ENCODE measurements around the gene SGSM2.

The SGSM2 gene

DNA sequence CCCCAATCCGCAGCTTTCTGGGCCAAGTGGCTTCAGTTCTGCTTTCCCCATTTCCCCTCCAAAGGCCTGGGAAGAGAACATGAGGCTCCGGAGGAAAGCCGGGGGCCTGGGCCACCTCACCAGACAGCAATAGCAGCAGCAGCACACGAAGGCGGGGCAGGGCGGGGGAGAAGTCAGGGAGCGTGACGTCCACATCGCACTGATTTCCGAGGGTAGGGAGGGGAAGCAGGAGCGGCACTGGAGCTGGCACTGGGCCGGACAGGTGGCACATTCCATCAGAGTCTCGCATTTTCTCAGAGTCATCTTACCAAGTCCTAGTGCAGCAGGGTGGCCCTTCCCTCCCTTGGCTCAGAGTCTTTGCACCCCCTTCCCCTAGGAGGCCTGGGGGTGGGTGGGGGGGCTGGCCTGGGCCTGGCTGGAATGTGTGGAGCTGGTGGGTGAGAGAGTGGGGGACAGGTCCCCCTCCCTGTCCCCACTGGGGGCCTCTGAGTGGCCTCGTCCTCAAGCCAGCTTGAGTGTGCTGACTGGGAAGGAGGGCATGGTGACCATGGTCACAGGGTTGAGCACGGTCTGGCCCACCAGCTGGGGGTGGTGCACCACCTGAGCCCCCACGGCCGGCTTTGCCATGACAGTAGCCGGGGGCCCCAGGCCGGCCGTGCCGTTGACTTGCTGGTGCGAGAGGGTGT is 49.2 kb downstream of the SGSM2 start:
- peak; percentile 39 for DNase-seq (ENCODE audit: low spot score)

DNA sequence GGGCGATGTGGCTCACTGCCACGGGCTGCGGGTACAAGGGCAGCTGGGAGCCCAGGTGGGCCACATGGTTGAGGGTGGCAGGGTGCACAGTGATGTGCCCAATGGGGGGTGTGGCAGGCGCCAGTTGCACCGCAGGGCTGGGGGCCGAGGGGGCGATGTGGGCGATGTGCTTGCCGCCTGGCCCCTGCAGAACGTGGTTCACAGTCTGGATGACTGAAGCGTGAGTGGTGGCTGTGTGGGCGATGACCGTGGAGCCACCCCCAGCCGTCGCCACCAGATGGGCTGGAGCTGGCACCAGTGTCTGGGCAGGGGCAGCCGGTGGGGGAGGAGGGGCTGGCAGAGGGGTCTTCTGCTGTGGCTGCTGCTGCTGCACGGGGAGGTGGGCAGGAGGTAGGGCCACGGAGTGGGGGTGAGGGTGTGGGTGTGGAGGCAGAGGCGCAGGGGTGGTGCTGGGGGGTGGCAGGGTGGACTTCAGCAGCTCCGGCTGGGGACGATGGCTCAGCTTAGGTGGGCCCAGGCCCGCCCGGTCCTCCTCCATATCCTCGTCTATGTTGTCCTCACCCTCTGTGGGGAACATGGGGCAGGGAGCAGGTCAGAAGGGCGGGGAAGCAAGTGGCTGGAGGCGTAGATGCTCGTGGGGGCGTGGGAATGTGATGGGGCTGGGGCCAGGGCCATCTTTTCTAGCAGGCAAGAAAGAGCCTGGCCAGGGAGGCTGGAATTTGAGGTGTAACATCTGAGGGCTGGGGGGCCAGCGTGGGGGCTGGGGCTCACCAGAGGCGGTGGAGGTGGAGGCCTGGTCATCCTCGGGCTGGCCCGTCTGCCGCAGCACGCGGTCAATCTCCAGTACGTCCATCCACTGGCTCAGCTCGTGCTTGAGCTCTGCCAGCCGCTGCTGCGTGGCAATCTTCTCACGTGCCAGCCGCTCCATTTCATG is 50.1 kb downstream of the SGSM2 start:
- DNase-seq (ENCODE audit: low spot score), result no peak

DNA sequence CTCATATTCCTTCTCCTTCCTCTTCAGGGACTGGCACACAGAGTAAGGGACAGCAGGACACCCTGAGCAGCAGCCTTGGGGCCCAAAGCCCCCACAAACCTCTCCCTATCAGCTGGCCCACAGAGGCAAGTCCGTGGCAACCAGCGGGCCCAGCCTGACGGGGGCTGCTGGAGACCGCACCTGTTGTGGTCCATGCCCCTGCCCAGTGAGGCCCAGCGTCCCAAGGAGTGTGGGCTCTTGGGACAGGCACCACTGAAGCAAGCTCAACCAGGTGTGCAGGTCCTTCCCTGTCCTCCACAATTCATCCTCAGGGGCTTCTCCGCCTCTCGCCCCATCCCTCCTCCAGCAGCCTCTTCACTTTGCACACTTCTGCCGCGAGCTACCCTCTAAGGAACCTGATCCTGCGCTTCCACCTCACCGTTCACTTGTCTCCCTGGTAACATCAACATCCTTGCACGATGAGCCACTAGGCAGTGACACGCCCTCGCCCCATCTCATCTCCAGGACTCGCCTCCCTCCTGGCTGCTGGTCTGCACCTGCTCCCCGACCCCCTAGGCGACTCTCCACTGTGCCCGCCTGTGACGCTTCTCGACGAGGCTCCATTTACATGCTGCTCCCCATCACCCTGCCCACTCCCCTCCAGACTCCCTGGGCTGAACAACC is 50.9 kb downstream of the SGSM2 start:
- no peak for DNase-seq (ENCODE audit: low spot score)

DNA sequence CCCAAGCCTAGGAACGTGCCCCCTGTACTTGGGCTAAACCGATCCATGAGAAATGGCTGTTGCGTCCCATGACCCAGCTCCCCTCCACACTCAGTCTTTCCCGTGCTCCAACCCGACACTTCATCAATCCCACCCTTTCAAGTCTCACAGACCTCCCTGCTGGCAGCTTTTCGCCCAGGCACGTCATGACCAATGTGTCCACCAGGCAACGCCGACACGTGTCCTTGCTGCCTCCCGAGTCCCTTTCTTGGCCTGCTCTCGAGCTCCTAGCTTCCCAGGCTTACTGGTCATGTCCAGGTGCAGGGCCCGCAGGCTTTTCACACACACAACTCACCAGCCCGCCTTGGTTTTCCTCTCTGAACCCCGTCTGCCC is 51.4 kb downstream of the SGSM2 start:
- no peak for DNase-seq (ENCODE audit: low spot score)

DNA sequence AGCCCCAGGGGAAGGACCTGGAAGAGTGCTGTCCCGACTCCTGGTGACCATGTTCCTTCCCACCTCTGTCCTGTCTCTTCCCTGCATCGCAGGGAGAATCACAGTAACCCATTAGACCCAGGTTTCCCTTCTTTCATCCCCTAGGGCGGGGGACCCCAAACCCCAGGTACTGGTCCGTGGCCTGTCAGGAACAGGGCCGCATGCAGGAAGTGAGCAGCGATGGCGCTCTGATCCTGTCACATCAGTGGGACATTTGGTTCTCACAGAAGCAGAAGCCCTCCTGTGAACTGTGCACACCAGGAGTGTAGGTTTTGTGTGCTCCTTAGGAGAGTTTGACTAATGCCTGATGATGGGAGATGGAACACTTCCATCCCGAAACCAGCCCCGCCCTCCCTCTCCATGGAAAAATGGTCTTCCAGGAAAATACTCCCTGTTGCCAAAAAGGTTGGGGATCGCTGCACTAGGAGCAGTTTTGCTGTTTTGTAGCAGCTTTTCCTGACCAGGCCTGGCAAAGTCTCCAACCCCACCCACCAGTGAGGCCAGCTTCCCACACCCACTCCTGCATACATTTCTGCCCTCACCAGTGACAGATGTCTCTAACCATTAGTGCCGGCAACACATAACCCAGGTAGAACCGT is 53.0 kb downstream of the SGSM2 start:
- DNase-seq (ENCODE audit: low spot score), result no peak

DNA sequence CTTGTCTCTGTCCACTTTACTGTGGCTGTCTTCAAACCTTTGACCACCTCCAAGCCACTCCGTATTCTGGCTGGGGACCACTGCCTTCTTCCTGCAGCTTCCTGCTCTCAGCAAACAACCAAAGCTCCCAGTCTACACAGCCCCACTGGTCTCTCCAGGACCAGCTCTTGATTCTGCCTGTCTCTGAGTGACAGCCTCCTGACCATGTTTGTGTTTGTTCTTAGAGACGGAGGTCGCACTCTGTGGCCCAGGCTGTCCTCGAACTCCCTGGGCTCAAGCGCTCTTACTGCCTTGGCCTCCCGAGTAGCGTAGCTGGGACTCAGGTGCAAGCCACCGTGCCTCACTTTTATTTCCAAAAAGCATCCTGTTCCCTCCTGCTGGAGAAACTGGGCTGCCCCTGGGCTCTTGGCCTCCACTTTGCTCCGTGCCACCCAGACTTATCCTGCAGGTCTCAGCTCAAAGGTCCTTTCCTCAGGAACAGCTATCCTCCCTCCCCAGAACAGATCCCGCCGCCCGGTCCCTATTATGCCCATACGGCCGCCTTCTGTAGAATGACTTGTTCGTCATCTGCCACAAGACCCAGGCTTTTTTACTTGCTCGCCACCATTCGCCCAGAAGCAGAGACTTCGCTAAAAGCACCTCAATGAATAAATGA is 54.4 kb downstream of the SGSM2 start:
- DNase-seq (ENCODE audit: low spot score), result no peak

DNA sequence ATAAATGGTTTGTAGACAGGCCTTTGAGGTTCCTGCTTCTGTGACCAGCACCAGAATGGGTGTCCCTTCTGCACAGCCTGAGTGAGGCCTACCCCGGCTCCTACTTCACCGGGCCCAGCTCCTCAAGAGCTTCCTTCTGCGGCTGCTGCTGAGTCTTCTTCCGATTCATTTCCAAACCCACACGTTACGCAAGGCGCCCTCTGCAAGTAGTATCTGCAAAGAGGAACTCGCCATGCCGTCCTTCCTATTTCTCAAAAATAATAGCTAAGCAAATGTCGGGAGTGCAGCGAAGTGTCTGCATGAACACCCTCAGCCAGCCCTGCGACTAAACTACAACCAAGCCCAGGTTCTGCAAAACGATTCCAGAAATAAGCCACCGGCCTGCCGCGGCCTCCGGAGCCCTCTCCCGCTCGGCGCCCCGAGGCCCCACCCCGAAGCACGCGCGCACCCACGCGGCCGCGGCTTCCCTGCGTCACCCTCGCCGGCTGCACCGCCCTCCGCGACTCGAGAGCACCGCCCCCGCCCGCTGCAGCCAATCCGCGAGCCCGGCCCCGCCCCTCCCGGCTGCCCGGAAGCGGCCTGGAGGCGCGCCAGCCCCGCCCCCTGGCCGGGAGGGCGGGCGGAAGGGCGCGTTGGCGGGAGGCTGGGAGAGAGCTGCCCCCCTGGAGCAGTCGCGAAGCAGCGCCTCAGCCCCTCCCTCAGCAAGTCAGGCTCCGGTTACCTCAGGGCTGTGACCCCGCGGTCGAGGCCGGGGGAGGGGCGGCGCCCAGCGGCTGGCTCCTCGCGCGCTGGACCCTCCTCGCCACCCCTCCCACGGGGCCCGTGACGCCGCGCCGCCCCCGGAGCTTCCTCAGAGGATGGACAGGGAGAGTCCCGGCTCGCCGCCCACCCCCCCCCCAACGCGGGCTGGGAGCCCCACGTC is 55.2 kb downstream of the SGSM2 start:
- peak; percentile 89 for DNase-seq (ENCODE audit: low spot score)

DNA sequence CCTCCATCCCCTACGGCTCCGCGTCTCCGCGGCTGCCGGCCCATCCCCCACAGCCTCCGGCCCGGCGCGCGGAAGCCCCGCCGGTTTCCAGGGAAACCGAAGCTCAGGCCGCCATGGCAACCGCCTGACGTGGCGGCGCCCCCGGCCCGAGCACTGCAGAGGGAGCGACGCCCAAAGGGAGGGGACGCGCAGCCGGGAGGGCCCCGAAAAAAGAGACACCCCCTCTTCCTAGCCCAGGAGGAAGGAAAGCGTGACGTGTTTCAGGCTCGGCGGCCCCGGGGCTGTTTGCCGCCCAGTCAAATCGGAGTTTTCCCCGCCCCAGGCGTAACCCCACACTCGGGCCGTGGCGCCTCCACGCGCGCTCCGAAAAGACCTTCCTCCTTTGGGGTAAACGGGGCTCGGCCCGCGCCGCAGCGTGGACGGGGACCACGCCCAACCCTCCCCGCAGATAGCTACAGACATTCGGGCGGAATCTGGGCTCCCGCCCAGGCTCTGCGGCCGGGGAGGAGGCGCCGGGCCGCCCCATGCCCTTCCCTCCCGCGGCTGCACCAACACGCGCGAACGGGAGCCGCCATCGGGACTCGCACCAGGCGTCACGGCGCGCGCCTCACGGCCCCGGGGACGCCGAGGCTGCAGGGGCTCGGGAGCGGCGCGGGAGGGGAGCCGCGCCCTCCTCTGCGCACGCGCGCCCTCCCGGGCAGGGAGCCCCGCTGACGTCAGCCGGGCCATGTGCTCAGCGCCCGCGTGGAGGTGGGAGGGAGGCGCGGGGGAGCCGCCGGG is 56.1 kb downstream of the SGSM2 start:
- peak; percentile 82 for DNase-seq (ENCODE audit: low spot score)

DNA sequence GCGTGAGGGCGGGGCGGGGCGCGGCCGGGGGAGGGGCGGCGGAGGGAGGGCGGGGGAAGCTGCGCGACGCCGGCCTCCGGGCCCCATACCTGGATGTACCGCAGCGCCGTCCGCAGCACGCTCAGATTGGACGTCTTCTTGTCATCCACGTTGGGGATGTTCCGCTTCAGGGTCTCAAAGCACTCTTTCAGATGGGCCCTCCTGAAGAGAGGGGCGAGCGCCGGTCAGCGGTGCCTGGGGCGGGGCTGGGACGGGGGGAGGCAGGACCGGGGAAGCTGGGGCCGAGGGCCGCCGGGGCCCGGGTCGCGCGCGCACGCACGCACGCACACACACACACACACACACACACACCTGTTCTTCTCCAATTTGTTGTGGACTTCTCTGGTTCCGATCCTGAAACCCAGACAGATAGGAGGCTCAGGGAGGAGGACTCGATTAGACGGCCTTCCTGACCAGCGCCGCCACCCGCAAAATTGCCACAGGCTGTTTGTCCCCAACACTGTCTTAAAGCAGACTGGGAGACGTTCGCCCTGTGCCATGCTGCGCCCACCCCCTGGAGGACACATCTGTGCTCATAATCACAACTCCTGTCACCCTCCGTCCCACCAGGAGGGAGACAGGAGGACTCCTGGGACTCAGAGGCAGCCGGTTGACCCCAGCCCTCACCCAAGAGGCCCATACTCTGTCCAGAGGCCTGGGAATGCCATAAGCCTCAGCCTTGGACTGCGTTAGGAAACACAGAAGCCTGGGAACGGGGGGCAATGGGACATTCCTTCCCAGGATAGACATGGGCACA is 56.9 kb downstream of the SGSM2 start:
- no peak for DNase-seq (ENCODE audit: low spot score)

DNA sequence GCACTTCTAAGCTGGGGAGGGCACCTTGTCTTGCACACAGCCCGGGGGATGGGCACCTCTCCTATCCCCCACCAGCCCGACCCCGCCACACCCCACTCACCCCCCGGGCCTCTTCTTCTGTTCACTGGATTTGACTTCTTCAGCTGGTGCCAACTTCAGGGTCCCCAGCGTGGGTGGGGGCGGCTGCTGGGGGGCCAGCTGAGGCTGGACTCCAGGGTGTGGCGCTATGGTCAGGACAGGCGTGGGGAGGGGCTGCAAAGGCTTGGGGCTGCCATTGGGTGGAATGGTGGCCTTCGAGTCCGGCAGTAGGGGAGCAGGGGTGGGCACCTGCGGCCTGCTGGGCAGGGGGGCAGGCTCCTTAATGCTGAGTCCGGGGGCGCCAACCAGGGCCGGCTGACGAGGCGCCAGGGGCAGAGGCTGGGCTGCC is 57.5 kb downstream of the SGSM2 start:
- no peak for DNase-seq (ENCODE audit: low spot score)

DNA sequence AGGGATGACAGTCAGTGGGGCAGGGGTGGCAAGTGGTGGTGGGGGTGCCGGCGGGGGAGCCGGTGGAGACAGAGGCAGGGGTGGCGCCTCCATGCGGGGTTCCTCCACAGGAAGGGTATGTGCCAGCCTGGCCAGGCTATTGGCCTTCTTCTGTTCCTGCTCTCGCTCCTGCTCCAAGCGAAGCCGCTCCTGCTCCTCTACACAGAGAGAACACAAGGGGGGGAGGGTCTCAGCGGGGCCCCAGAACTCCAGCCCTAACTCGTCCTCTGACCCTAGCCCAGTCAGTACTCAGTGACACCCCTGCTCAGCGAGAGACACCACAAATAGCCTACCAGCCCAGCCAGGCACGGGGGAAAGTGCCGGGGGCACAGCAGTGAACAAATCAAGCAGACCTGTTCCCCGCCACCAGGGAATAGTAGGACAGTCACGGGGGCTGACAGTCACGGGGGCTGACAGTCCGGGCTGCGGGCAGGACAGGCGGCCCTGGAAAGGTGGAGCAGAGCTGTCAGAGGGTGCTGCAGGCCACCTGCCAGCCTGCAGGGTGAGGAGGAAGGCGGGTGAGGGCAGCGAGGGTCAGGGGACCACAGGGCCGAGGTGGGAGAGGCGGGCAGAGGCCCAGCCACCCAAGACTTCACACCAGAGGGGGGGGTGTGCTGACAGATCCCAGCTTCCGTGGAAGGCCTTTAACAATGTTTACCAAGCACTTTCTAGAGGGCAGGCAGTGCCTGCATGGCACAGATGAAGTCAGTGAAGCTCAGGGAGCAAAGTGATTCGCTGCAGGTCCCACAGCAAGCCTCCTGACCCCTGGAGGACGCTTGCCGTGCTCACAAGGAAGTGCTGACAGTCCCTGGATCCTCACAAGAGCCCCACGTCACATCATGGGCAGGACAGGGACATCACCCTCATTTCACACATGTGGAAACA is 58.2 kb downstream of the SGSM2 start:
- no peak for DNase-seq (ENCODE audit: low spot score)

DNA sequence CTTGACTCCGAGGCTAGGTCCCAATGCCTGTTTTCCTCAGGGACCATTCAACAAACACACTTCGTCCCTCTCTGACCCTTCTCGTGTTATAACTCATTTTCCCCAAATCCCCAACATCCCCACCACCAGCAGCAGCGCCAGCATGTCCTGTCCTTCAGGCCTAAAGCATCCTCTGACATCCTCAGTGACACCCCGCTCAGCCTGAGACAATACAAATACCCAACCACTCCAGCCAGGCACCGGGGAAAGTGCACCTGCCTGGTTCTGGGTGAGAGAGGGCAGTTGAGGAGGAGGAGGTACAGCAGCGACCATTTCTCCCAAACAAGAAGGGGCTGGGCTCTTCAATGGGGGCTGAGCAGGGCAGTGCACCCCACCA is 58.9 kb downstream of the SGSM2 start:
- DNase-seq (ENCODE audit: low spot score), result no peak

DNA sequence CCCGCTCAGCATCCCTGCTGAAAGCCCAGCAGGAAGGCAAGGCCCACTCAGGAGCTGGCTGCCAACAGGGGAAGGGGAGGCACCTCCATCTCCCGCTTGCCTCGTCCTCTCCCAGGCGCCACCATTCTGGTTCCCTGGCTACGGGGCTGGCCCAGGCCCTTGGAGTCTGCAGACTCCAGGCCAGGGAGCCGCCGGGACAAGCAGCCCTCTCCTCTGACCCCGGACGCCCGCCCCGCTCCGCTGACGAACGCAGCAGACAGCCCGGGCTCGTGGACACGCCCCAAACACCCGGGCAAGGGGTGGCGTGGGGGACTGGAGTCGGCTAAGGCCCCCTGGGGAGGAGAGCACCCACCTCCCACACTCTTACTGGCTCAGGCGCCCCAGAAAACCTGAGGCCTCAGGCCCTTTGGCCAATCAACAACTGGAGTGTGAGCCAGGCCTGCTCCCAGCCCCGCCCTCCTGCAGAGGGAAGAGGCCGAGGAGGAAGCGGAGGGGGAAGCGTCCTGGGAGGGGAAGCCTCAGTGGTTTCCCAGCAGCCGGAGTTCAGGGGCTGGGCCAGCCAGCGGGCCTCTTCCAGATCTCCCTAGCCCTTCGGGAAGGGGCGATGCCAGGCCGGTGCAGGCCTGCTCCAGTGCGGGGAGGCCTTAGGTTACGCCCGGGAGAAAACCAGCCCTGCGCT is 59.4 kb downstream of the SGSM2 start:
- peak; percentile 91 for DNase-seq (ENCODE audit: low spot score)

DNA sequence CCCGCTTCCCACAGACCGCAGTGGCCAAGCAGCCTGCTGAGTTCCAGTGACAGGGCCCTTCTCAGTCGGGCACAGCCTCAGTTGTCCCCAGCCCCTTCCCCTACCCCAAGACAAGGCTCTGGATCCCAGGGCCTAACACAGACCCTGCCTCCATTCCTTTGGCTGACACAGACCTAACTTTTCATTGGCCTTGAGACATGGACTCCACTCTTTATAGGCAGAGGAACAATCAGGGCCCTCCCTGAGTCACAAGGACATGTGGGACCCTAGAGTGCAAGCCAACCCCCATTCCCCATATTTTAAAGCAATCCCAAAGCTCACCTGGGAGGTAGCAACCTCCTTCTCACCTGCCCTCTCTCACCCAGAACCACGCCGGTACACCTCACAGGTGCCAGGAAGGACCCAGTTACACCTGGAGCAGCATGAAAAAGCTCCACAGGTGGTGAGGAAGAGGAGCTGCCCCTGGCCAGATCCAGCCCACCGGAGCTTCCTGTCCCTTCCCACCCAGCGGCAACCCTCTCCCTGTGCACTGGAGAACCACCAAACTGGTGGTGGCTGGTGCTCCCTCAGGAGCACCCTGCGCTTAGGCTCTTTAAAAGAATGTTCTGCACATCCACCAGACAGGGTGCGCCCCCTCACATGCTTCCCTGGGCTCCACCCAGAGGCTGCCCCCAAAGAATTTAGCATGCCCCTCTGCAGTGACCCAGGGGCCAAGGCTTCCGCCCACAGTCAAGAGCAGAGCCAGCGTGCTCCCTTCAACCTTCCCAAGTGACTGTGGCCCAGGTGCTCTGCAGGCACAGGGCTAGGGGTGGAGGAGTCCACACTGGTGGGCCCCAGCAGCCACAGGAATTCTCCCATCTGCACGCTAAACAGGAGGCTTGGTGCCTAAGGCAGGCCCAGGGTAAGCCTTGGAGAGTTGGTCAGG is 60.2 kb downstream of the SGSM2 start:
- no peak for DNase-seq (ENCODE audit: low spot score)

DNA sequence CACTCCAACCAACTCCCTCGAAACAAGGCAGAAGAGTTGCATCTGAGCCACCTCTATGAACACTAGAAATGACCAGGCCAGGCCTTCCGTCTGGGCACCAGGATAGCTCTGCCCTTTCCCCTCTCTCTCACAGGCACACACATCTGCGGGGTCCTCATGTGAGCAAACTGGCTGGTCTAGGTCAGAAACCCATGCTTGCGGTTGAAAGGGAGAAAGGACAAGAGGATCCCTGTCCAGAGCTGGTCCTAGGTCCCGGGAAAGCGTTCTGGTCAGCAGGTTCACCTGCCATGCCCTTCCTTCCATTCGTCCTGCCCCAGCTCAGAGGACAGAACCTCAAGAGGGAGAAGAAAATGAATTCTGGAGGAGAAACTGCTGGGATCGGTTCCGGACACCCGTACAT is 60.9 kb downstream of the SGSM2 start:
- no peak for DNase-seq (ENCODE audit: low spot score)
